Hematopoietic multipotent progenitor cell (in vitro differentiated cells): ENCODE data around the gene TMEM150A. TPM values are rescaled to one million over a fixed set of nuclear protein-coding genes. Genes with fewer than 3 reads are reported as not detected.
"Not testable (repeated sequence)": the region's sequence is repeated elsewhere in the genome, so short reads cannot be mapped to it uniquely, and the experiment has no call there.

Experiments
- DNase-seq, 3 donors: peaks; one replicate each; pipeline ENCODE4 v3.0.0-alpha.2; 2011 to 2015; ENCODE audit warnings: low read depth in 2 of 3, low spot score in 2 of 3
- total RNA-seq: library from RNA; depleted of rRNA; stranded (reverse); fragments of >200 nt; gene quantifications from one replicate; pipeline ENCODE4 v1.2.3, GENCODE V29; 2012

TMEM150A gene
- total RNA-seq, 1 donor, result 21.5 TPM

DNA sequence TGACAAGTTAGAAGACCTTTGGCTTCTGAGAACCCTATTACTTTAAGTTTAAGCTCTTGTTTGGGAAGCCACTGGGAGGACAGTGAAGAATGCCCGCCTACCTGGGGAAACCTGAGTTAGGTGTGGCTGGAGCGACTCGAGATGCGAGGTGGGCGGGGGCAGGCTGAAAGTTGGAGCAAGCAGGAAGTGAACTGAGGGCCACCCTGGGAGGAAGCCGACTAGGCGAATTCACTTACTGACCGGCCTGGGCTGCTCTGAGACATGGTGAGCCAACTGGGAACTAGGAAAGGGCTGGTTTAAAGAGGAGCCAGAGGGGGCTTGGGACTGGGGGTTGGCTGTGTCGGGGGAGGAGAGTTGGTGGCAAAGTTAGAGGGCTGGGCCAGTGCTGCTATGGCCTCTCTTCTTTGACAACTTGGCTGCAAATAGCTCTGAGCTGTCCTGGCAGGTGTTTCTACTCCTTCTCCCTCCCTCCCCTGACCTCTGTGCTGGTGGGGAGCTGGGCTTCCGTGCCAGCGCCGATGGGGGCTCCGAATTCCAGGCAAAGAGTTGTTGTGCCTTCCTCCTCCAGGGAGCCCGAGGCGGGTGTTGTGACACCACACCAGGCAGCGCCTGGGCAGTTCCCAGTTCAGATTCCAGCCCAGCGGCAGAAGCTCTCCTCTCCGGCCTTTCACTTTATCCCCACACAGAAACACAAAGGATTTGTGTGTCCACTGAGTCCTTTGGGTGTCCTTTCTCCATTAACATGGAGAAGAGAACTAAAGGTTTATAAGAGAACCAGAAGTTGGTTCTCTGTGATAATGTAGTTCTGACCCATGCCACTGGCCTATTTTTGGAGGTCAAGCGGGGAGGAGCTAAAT is 24.9 kb downstream of the TMEM150A start, which contains the start of gene VAMP8:
VAMP8 (plus strand) TSS at position 201 of the 857 bp plus-strand sequence; CDS start at position 262, 61 bp downstream.
- DNase-seq, result peak in 1 of 3 donors; percentile 34

DNA sequence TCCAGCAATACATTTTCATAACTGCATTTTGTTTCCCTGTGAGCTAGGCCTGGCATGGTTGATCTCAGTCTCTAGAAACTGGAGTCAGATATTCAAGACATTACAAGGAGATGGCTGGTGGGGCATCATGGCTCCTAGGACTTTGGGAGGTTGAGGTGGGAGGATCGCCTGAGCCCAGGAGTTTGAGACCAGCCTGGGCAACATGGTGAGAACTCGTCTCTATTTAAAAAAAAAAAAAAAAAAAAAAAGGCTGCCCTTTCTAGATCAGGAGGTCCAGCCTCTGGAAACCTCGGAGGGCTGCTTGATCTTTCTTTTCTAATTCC is 25.5 kb downstream of the TMEM150A start:
- DNase-seq, result no peak

DNA sequence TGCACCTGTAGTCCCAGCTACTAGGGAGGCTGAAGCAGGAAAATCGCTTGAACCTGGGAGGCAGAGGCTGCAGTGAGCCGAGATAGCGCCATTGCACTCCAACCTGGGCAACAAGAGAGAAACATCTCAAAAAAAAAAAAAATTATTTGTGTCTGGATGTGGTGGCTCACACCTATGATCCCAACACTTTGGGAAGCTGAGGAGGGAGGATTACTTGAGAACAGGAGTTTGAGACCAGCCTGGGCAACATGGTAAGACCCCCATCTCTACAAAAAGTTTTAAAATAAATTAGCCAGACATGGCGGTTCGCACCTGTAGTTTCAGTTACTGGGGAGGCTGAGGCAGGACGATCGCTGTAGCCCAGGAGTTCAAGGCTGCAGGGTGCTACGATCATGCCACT is 26.8 kb downstream of the TMEM150A start:
- DNase-seq, result no peak

DNA sequence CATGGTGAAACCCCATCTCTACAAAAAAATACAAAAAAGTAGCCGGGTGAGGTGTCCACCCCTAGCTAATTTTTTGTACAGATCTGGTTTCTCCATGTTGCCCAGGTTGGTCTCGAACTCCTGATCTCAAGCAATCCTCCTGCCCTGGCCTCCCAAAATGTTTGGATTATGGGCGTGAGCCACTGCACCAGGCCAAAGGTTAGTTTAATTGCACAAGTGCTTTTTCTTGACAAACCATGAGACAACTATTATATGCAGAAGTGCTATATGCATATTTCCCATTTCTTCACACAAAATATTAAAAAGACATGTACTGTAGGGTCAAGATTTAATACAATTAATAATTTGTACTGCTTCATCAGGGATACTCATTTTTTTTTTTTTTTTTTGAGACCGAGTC is 36.2 kb downstream of the TMEM150A start:
- DNase-seq, result no peak

DNA sequence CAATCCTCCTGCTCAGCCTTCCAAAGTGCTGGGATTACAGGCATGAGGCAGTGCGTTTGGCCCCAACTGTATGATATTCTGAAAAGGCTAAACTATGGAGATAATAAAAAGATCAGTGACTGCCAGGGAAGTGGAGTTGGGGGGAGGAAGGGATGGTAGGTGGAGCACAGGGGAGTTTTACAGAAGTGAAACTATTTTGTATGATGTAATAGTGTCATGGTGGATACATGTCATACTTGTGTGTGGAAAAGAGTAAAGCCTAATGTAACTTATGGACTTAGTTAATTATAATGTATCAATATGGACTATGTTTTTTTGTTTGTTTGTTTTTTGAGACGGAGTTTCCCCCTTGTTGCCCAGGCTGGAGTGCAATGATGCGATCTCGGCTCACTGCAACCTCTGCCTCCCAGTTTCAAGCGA is 38.3 kb downstream of the TMEM150A start:
- DNase-seq, result no peak

DNA sequence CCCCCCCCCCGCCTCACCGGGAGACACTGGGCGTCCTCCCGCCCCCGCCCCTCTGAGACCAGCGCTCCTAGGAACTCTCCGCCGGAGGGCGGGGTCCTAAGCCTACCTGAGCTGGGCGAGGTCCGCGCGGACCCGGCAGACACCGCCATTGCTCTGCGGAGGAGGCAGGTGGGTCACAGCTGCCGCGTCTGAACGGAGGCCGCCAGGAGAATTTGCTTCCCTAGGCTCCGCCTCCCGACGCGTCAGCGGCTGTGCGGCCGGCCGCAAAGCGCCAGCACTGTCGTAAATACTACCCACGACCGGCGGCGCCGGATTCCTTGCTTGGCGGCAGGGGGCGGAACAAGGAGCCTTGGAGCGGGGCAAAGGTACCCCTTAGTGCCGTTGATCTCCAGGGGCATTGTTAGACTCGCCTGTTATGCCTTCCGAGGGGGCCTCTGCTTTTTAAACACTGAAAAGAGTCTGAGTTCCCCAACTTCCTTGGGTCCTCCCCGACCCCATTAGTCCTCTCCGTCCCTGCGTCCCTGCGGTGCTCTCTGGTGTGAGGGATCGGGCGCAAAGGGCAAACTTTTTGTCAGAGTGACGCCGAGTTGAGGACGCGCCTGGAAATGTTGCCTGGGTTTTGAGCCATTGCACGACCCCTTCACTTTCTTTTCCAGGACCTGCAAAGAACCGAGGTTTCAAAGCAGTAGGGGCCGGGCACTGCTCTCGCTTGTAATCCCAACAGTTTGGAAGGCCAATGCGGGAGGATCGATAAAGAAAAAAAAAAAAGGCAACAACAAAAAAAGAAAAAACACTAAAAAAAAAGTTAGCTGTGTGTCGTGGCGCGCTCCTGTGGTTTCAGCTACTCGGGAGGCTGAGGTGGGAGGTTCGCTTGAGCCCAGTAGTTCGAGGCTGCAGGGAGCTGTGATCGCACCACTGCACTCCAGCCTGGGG is 41.0 kb downstream of the TMEM150A start, which contains the start of gene GGCX:
GGCX (minus strand) TSS at position 214 of the 933 bp plus-strand sequence; CDS start at position 149, 65 bp downstream.
- peak; percentile 78 to 97 (median 95) for DNase-seq

DNA sequence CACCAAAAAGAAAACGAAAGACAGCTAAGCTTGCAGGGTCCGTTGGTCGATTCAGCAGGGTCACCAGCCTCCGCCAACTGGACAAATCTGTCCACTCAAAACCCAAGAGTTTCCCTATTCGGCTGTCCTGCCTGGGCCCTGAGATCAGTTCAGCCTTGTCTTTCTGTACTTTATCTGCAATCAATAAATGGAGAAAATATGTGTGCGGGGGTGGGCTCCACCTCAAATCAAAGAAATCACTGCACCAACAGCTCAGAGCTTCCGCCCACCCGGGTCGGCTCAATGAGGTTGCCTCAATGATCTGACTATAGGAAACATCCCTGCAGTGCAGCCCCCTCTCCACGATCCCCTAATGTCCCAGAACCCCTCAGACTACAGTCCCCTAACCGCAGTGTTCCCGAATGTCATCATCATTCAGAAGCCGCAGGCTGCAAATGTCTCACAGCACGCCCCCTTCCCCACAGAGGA is 41.7 kb downstream of the TMEM150A start:
- no peak for DNase-seq

DNA sequence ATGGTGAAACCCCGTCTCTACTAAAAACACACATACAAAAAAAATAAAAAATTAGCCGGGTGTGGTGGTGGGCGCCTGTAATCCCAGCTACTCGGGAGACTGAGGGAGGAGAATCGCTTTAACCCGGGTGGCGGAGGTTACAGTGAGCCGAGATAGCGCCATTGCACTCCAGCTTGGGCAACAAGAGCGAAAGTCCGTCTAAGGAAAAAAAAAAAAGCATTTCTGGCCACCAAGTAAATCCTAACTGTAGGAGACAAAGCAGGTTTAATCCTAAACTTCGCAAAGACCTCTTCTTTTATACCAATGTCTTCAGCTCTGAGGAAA is 42.1 kb downstream of the TMEM150A start:
- not testable (repeated sequence) for DNase-seq

DNA sequence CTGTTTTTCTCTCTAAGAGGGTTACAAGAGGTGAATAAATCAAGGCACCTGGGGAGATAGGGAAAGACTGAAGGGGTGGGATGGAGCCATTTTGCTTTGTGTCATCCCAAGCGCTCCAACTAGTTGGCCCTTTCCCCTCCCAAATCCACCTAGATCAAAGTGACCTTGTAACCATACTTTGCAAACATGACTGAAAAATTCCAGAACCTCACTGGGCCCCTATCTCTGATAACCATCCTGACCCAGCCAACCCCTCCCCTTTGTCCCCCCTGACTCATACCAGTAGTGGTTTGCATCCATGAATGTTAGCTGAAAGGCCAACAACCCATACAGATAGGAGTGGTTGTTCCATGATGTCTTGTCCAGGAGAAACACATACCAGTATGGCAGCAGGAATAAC is 44.3 kb downstream of the TMEM150A start:
- no peak for DNase-seq

DNA sequence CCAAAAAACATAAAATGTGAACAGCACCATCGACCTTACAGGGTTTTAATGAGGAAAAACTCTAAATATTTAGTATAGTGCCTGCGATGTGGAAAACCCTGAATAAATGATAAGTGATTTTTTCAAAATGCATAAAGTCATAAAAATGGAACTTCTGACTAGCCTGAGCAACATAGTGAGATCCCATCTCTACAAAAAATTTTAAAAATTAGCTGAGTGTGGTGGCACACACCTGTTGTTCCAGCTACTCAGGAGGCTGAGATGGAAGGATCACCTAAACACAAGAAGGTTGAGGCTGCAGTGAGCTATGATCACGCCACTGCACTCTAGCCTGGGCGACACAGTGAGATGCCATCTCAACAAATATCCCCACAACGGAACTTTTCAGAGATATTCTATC is 45.4 kb downstream of the TMEM150A start:
- no peak for DNase-seq

DNA sequence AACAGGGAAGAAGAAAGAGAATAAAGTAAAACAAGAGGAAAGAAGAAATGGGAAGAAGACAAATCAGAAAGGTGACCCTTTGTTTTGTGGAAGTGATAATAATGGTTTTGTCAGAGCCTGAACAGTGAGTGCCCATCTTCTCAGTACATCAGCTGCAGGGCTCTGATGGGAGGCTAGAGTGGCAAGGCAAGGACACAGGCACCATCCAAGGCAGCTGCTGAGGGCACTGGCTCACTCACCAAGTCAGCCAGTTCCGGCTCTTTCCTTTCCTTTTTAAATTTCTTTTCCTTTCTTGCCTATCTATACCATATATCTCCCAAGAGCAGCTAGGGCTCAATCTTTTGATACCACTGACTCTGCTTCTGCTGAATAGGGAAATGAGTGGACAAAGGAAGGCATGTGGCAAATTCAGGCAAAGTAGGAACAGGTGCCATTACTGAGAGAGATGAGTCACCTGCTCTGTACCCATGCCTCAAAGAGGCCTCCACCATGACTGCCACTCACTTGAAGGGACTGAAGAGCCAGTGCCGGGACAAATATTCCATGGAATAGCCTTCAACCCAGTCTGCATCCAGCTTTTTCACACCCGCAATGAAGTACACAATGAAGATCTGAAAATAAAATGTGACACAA is 47.4 kb downstream of the TMEM150A start:
- no peak for DNase-seq

DNA sequence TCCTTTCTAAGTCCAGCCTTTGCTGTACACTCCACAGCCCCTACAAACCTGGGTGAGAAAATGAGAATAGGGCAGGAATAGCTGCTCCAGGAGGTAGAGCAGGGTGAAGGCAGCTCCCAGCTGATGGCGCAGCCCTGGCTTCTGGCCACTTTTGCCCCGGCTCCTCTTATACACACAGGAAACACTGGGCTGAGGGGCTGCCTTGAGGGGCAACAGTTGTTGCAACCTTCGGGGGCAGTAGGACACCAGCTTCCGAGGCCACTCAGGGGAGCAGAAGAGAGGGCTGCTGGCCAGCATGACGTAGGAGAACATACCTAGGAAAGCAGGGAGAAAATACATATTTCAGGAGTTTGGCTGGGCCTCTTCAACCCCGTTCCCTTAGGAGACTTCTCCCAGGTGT is 49.3 kb downstream of the TMEM150A start:
- no peak for DNase-seq

DNA sequence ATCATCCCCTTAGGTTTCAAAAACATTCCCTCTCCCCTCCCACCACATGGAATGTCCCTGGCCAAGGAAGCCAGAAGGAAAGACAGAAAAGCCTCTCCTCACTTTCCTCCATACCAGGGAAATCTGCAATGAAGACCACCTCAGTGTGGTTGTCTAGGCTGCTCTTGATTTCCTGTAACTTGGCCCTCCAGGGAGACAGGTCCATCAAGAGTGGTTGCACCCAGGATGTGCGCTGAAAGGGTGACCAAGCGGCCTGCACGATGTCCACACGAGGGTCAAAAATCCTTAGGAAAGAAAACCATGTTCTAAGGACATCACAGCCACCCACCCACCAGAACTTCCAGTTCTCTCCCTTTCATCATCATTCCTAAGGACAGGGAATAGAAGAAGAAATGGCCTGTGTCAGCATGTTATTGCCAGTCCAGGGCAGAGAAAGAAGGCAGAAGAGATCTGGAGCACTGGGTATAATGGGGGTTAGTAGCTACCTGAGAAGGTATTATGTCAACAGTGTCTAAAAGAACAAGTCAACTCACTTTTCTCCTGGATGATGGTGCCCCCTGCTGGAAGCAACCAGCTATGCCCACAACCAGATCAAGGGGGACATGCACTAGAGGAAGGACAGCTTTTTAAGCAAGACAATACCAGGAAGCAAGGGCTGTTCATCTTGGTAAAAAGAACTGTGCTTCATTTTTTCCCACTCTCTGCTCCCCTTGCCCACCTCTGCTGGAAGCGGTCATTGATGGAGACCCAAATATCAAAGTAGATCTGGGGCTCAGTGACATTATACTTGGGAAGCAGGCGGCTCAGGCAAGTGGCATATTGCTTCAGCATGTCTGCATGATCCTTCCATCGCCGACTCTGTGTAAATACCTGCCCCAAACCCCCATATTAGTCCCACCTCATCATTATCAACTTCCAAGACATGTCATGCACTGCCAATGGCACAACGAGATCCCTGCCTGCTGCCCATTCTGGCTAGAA is 50.5 kb downstream of the TMEM150A start:
- peak; percentile 74 to 93 (median 84) for DNase-seq

DNA sequence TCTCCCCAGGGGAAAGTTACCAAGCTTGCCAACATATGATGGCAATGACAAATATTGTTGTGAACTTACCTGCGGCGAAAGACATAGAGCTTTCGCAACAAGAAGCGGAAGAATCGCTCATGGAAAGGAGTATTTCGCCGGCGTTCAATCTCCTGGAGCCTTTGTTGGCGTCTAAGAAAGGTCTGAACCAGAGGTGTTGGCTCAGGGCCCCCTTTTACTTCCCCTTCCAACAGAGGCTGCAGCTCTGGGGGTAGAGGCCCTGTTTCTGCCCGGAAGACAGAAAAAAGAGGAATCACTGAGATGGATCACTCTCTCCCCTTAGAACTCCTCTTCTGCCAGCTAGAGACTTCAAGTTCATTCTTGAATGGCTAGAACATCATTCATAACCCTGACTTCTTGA is 52.0 kb downstream of the TMEM150A start:
- DNase-seq, result peak in 2 of 3 donors; percentile 54 to 78

DNA sequence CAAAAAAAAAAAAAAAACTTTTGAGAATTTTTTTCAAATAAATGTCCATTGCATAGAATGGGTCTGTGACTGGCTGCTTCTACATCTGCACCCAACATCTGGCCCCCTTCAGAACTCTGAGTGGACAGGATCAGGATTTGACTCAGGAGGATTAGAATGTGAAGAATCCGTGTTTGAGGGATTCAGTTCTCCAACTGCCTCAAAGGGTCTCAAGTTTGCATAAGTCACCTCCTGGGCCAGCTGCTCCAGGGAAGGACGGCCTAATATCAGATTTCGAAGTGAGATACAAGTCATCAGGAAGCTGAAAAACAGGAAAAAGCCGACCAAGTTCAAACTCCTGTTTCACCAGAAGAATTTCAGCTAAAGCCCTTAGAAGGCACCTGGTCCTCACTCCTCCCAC is 52.7 kb downstream of the TMEM150A start:
- DNase-seq, result no peak

DNA sequence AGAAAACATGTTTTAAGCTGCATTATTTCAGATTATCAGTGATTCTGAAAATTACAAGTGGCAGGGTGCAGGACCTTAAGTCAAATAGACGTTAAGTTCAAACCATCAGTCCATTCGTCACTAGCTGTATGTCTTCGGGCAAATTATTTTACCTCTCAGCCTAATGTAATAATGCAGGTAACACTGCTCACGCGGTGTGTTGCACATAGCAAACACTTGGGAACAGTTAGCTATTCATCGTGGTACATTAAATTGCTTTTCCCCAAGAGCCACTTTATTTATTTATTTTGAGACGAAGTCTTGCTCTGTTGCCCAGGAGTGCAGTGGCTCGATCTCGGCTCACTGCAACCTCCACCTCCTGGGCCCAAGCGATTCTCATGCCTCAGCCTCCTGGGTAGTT is 53.4 kb downstream of the TMEM150A start:
- no peak for DNase-seq

DNA sequence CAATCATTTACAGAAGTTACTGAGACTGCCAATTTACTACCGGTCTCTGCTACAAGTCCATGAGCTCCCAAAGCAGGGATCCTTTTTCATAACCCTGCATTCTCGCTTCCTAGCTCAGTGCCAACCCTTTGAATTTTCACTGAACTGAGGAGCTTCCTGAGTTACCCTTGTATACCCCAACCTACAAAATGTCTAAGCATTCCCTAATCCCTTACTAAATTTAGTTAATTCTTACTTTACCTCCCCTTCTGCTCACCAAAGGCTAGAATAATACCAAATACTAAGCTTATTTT is 53.9 kb downstream of the TMEM150A start:
- no peak for DNase-seq
